H1 (cell line): ENCODE results near the gene OR4Q2. TPM values are rescaled to one million over a fixed set of nuclear protein-coding genes. Genes with fewer than 3 reads are reported as not detected.

Experiments
- CTCF ChIA-PET: fragments of 300-600 bp; sonication (Branson Sonifier 250); formaldehyde crosslinking; loops from one replicate; lab custom pipeline; 2021; ENCODE audit not compliant: partially characterized antibody; lab: Charles Lee
- POLR2A ChIA-PET: fragments of 300-600 bp; sonication (Branson Sonifier 250); formaldehyde crosslinking; loops from one replicate; lab custom pipeline; 2021; ENCODE audit warnings: inconsistent platforms; ENCODE audit not compliant: partially characterized antibody; lab: Charles Lee
- DNase-seq, 2 experiments: peaks; one replicate each; pipeline versions ENCODE4 v3.0.0 to v3.0.0-alpha.2; 2010 to 2022; ENCODE audit warnings: low spot score in 2 of 2, low read depth in 1 of 2, mixed read lengths in 1 of 2
- FAIRE-seq: peaks from 2 replicates; lab custom pipeline; 2011; peaks lifted over from hg19 to GRCh38; lab: Jason Lieb, UNC
- H2AFZ ChIP-seq: 2 replicates; pipeline ENCODE4 v1.8.1; 2012; ENCODE audit warnings: low read length, inconsistent platforms
- H2AK5ac ChIP-seq: 2 replicates; pipeline ENCODE4 v1.6.1; 2013; ENCODE audit warnings: low read depth, low read length
- H2BK120ac ChIP-seq: replicated peaks from 2 replicates; pipeline ENCODE3; 2013; ENCODE audit warnings: low read depth, low read length, inconsistent platforms
- H2BK12ac ChIP-seq: 2 replicates; pipeline ENCODE4 v1.6.1; 2013; ENCODE audit warnings: low read depth, low read length
- H2BK15ac ChIP-seq: 2 replicates; pipeline ENCODE4 v1.6.1; 2013; ENCODE audit warnings: low read length
- H2BK20ac ChIP-seq: 2 replicates; pipeline ENCODE4 v1.6.1; 2013; ENCODE audit warnings: low read length
- H2BK5ac ChIP-seq: 2 replicates; pipeline ENCODE4 v1.6.1; 2013; ENCODE audit warnings: low read depth, low read length
- H3K14ac ChIP-seq: 2 replicates; pipeline ENCODE4 v1.6.1; 2013; ENCODE audit warnings: inconsistent platforms; ENCODE audit not compliant: insufficient read length
- H3K18ac ChIP-seq: 2 replicates; pipeline ENCODE4 v1.6.1; 2013; ENCODE audit warnings: low read length; ENCODE audit errors: extremely low read depth
- H3K23ac ChIP-seq: 2 replicates; pipeline ENCODE4 v1.6.1; 2013; ENCODE audit warnings: inconsistent platforms; ENCODE audit not compliant: insufficient read length
- H3K23me2 ChIP-seq: 2 replicates; pipeline ENCODE4 v1.6.1; 2013; ENCODE audit warnings: low read depth, low read length
- H3K27ac ChIP-seq: 2 replicates; pipeline ENCODE4 v1.6.1; 2011; ENCODE audit warnings: low read depth, low read length, inconsistent platforms
- H3K27me3 ChIP-seq, 4 experiments: replicated peaks in 1 of 4; 1 replicate in 1 of 4; 2 replicates in 3 of 4; pipeline versions ENCODE4 v1.6.1 to v1.8.1; 2011 to 2013; ENCODE audit warnings: low read length in 3 of 4, mild to moderate bottlenecking in 3 of 4, inconsistent platforms in 2 of 4, mixed read lengths in 2 of 4, moderate library complexity in 1 of 4; ENCODE audit not compliant: control insufficient read depth in 3 of 4, insufficient read depth in 3 of 4; ENCODE audit errors: extremely low read depth in 1 of 4
- H3K36me3 ChIP-seq, 4 experiments: 2 replicates each; pipeline versions ENCODE4 v1.6.1 to v1.8.1; 2011 to 2013; ENCODE audit warnings: mild to moderate bottlenecking in 4 of 4, low read length in 3 of 4, moderate library complexity in 2 of 4, control low read depth in 1 of 4, inconsistent platforms in 1 of 4; ENCODE audit not compliant: insufficient read depth in 4 of 4, control insufficient read depth in 2 of 4
- H3K4ac ChIP-seq: replicated peaks from 2 replicates; pipeline ENCODE3; 2013; ENCODE audit warnings: low read length, low read depth, mixed read lengths, inconsistent platforms; ENCODE audit not compliant: insufficient read length
- H3K4me1 ChIP-seq, 4 experiments: replicated peaks in 1 of 4; 1 replicate in 1 of 4; 2 replicates in 3 of 4; pipeline versions ENCODE4 v1.6.1 to v1.8.1; 2011 to 2013; ENCODE audit warnings: low read length in 3 of 4, inconsistent platforms in 2 of 4, mixed read lengths in 1 of 4; ENCODE audit not compliant: insufficient read depth in 4 of 4, control insufficient read depth in 3 of 4
- H3K4me2 ChIP-seq, 2 experiments: 2 replicates each; pipeline versions ENCODE4 v1.6.1 to v1.8.1; 2011 to 2013; ENCODE audit warnings: low read depth in 2 of 2, low read length in 2 of 2, control low read depth in 1 of 2, inconsistent platforms in 1 of 2, mild to moderate bottlenecking in 1 of 2; ENCODE audit not compliant: insufficient read depth in 1 of 2
- H3K4me3 ChIP-seq, 4 experiments: fragments of 200-600, 300-600 bp in 1 of 4; sonication (generic), shearing (Covaris generic), sonication (Bioruptor Twin) in 1 of 4; 2 replicates each; pipeline versions ENCODE4 v1.5.1 to v1.8.1; 2011 to 2016; ENCODE audit warnings: low read length in 4 of 4, low read depth in 3 of 4, control low read depth in 2 of 4, inconsistent platforms in 2 of 4, mild to moderate bottlenecking in 2 of 4, mixed read lengths in 1 of 4, moderate library complexity in 1 of 4; ENCODE audit not compliant: insufficient read depth in 2 of 4; ENCODE audit errors: extremely low read depth in 1 of 4
- H3K56ac ChIP-seq: replicated peaks from 2 replicates; pipeline ENCODE3; 2013; ENCODE audit warnings: low read depth, mild to moderate bottlenecking, mixed read lengths, low read length, inconsistent platforms; ENCODE audit not compliant: insufficient read length
- H3K79me1 ChIP-seq: 2 replicates; pipeline ENCODE4 v1.6.1; 2013; ENCODE audit warnings: low read depth, low read length, control low read depth
- H3K79me2 ChIP-seq, 2 experiments: 2 replicates each; pipeline versions ENCODE4 v1.6.1 to v1.8.1; 2012 to 2013; ENCODE audit warnings: low read length in 2 of 2, mild to moderate bottlenecking in 2 of 2, inconsistent platforms in 1 of 2; ENCODE audit not compliant: insufficient read depth in 2 of 2, control insufficient read depth in 1 of 2
- H3K9ac ChIP-seq, 4 experiments: replicated peaks in 1 of 4; 1 replicate in 1 of 4; 2 replicates in 3 of 4; pipeline versions ENCODE4 v1.6.1 to v1.8.1; 2011 to 2013; ENCODE audit warnings: low read depth in 3 of 4, low read length in 3 of 4, control low read depth in 2 of 4, mild to moderate bottlenecking in 2 of 4, moderate library complexity in 2 of 4, inconsistent platforms in 1 of 4; ENCODE audit errors: extremely low read depth in 1 of 4
- H3K9me3 ChIP-seq, 2 experiments: 2 replicates each; pipeline versions ENCODE4 v1.6.1 to v1.8.1; 2012 to 2013; ENCODE audit warnings: mild to moderate bottlenecking in 2 of 2, moderate library complexity in 2 of 2, control low read depth in 1 of 2, inconsistent platforms in 1 of 2, low read depth in 1 of 2, low read length in 1 of 2, mixed read lengths in 1 of 2; ENCODE audit not compliant: insufficient read depth in 2 of 2
- H4K20me1 ChIP-seq, 2 experiments: replicated peaks in 1 of 2; 2 replicates each; pipeline versions ENCODE3 to v1.8.1; 2011 to 2013; ENCODE audit warnings: inconsistent platforms in 2 of 2, low read length in 2 of 2, mild to moderate bottlenecking in 1 of 2; ENCODE audit not compliant: insufficient read depth in 2 of 2, control insufficient read depth in 1 of 2
- H4K5ac ChIP-seq: 2 replicates; pipeline ENCODE4 v1.6.1; 2013; ENCODE audit warnings: low read length, low read depth, mixed read lengths, inconsistent platforms; ENCODE audit not compliant: insufficient read length
- H4K8ac ChIP-seq: 2 replicates; pipeline ENCODE4 v1.8.0; 2013; ENCODE audit warnings: mild to moderate bottlenecking, moderate library complexity, low read length, inconsistent platforms; ENCODE audit not compliant: insufficient read depth; ENCODE audit errors: extremely low read depth
- H4K91ac ChIP-seq: replicated peaks from 2 replicates; pipeline ENCODE3; 2013; ENCODE audit warnings: low read length, mixed read lengths, inconsistent platforms; ENCODE audit not compliant: insufficient read length
- ASH2L ChIP-seq: fragments of 200-600, 300-600 bp; sonication (generic); IDR thresholded peaks from one replicate; pipeline ENCODE4 v1.7.1; 2017; ENCODE audit warnings: low read length
- BCL11A ChIP-seq, 2 experiments: IDR thresholded peaks; one replicate each; pipeline ENCODE4 v1.6.1; 2011; ENCODE audit warnings: low read depth in 2 of 2, low read length in 2 of 2, mild to moderate bottlenecking in 2 of 2
- BRCA1 ChIP-seq: IDR thresholded peaks from 2 replicates; pipeline ENCODE4 v1.6.1; 2012; ENCODE audit warnings: low read depth, low read length, improper control_type of control experiment
- CTBP2 ChIP-seq: IDR thresholded peaks from 2 replicates; pipeline ENCODE4 v1.7.0; 2011; ENCODE audit warnings: borderline replicate concordance, mild to moderate bottlenecking, moderate library complexity, mixed read lengths, low read length; ENCODE audit not compliant: insufficient read depth, insufficient read length
- EZH2 ChIP-seq: fragments of 200-600 bp; sonication (generic); IDR thresholded peaks from 2 replicates; pipeline ENCODE4 v1.7.1; 2012; ENCODE audit warnings: low read depth, mild to moderate bottlenecking, moderate library complexity, low read length, inconsistent platforms; ENCODE audit not compliant: severe bottlenecking
- GTF2F1 ChIP-seq: IDR thresholded peaks from 2 replicates; pipeline ENCODE4 v1.6.1; 2012; ENCODE audit warnings: low read depth, low read length, improper control_type of control experiment, borderline replicate concordance
- KDM1A ChIP-seq: fragments of 200-600, 300-600 bp; sonication (generic); IDR thresholded peaks from 2 replicates; pipeline ENCODE4 v1.7.1; 2016; ENCODE audit warnings: mild to moderate bottlenecking, low read length, borderline replicate concordance
- NRF1 ChIP-seq: IDR thresholded peaks from 2 replicates; pipeline ENCODE4 v1.6.1; 2011; ENCODE audit warnings: mild to moderate bottlenecking, low read depth, low read length, improper control_type of control experiment
- PHF8 ChIP-seq: fragments of 200-600 bp; sonication (generic); conservative IDR thresholded peaks from 2 replicates; pipeline ENCODE4 v1.7.1; 2012; ENCODE audit warnings: low read depth, mild to moderate bottlenecking, inconsistent platforms, low read length, moderate library complexity
- RBBP5 ChIP-seq: IDR thresholded peaks from 2 replicates; pipeline ENCODE4 v1.7.1; 2012; ENCODE audit warnings: low read depth, mild to moderate bottlenecking, inconsistent platforms, low read length, moderate library complexity, borderline replicate concordance
- SAP30 ChIP-seq: fragments of 300-600 bp; sonication (generic); IDR thresholded peaks from 2 replicates; pipeline ENCODE4 v1.7.1; 2012; ENCODE audit warnings: low read length, moderate library complexity, mild to moderate bottlenecking, inconsistent platforms; ENCODE audit not compliant: insufficient read depth, insufficient replicate concordance
- SIRT6 ChIP-seq: IDR thresholded peaks from one replicate; pipeline ENCODE4 v1.7.1; 2012; ENCODE audit warnings: low read length, inconsistent platforms
- SUZ12 ChIP-seq: fragments of 200-600 bp; sonication (generic); IDR thresholded peaks from 2 replicates; pipeline ENCODE4 v1.6.1; 2012; ENCODE audit warnings: mild to moderate bottlenecking, inconsistent platforms, low read length, moderate library complexity, mixed read lengths
- WGBS, 2 experiments: shearing (Covaris generic) in 1 of 2; methylation state at CpG; one replicate each; pipeline versions ENCODE4 v1.1.6 to v1.1.7; 2013 to 2015; ENCODE audit warnings: low lambda C conversion rate in 2 of 2, mixed read lengths in 2 of 2, inconsistent platforms in 1 of 2, low coverage in 1 of 2, missing lambda C conversion rate in 1 of 2; ENCODE audit not compliant: insufficient replicate concordance in 2 of 2, insufficient coverage in 1 of 2, insufficient read length in 1 of 2; ENCODE audit errors: extremely low coverage in 1 of 2, missing lambda C conversion rate in 1 of 2; 5-methylcytosine and 5-hydroxymethylcytosine counted together
- polyA plus RNA-seq, 7 experiments: library from polyadenylated mRNA; depleted of rRNA in 3 of 7; stranded (reverse) in 5 of 7; unstranded in 2 of 7; fragments of >200 nt in 5 of 7; fragments of 200-250 nt in 2 of 7; gene quantifications; 1 replicate in 5 of 7; 2 replicates in 1 of 7; 4 replicates in 1 of 7; pipeline versions ENCODE4 v1.2.1 to v1.2.3, GENCODE V29; 2011 to 2013; ENCODE audit warnings: missing spikeins in 2 of 7, mixed read lengths in 2 of 7
- total RNA-seq: library from RNA; stranded (reverse); fragmentation: NEBNext Ultra II Directional; extraction: Animal tissue kit (Norgen Biotek cat#: 25700); gene quantifications from 2 replicates; pipeline ENCODE4 v1.2.1, GENCODE V29; 2021
- TF ChIP-seq, protein P1 (sequence below): IDR thresholded peaks from 2 replicates; pipeline ENCODE4 v1.6.1; 2011; ENCODE audit warnings: low read length, improper control_type of control experiment

The OR4Q2 gene
- total and polyA plus RNA-seq, 2 of the 8 experiments (the other 6 are each of a cell fraction or from before 2014, with no cell fraction given) = not detected

GRCh38 chr14:20048202-20048601 is 46.2 kb downstream of the OR4Q2 start:
- no peak overlapping the region for H2BK12ac ChIP-seq
- H3K23me2 ChIP-seq = no peaks in the 10 kb centered on the region
- no peak overlapping the region for H4K91ac ChIP-seq
- no peaks in the 10 kb centered on the region for H3K79me1 ChIP-seq
- 37% methylated on average over 1 of the region's 1 CpG; no CpG with 5 or more reads in 1 of the 2 experiments for WGBS, 2 experiments
- H3K4me3 ChIP-seq = no peak overlapping the region
- H3K9ac ChIP-seq = no peak overlapping the region
- no peak overlapping the region for H3K14ac ChIP-seq
- no peak overlapping the region for H3K23ac ChIP-seq
- peaks cover 63 to 66% of the 10 kb centered on the region in 2 experiments for H3K9me3 ChIP-seq
- FAIRE-seq = no peak
- H2AK5ac ChIP-seq = no peak overlapping the region
- H3K27ac ChIP-seq = no peak overlapping the region
- H3K27me3 ChIP-seq = no peaks in the 10 kb centered on the region
- H3K79me2 ChIP-seq = no peaks in the 10 kb centered on the region
- POLR2A ChIA-PET = no interaction called here
- H3K4ac ChIP-seq = no peak overlapping the region
- H2AFZ ChIP-seq = no peak overlapping the region
- no peak overlapping the region for H2BK15ac ChIP-seq
- H3K56ac ChIP-seq = no peak overlapping the region
- no peak overlapping the region for H3K18ac ChIP-seq
- no peak overlapping the region for H2BK120ac ChIP-seq
- CTCF ChIA-PET = no interaction called here
- H3K4me1 ChIP-seq = no peaks in the 10 kb centered on the region
- no peak overlapping the region for H2BK5ac ChIP-seq
- no peak overlapping the region for H2BK20ac ChIP-seq
- H4K20me1 ChIP-seq = no peaks in the 10 kb centered on the region
- no peak for DNase-seq
- H3K36me3 ChIP-seq = no peaks in the 10 kb centered on the region
- H3K4me2 ChIP-seq = no peak overlapping the region
- no peak overlapping the region for H4K5ac ChIP-seq
- H4K8ac ChIP-seq = no peak overlapping the region
- TF ChIP-seq BRCA1 = no peak
- no peak for TF ChIP-seq KDM1A
- TF ChIP-seq PHF8 = no peak
- TF ChIP-seq BCL11A (IDR thresholded peaks at IDR 0.05; ENCODE audit: low read depth in 2 of 2, low read length in 2 of 2) = no peak
- no peak for TF ChIP-seq NRF1
- TF ChIP-seq, protein P1, sequence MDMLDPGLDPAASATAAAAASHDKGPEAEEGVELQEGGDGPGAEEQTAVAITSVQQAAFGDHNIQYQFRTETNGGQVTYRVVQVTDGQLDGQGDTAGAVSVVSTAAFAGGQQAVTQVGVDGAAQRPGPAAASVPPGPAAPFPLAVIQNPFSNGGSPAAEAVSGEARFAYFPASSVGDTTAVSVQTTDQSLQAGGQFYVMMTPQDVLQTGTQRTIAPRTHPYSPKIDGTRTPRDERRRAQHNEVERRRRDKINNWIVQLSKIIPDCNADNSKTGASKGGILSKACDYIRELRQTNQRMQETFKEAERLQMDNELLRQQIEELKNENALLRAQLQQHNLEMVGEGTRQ = no peak
- no peak for TF ChIP-seq SIRT6
- TF ChIP-seq CTBP2 = no peak
- no peak for TF ChIP-seq EZH2
- no peak for TF ChIP-seq GTF2F1
- TF ChIP-seq SAP30 = no peak
- no peak for TF ChIP-seq ASH2L
- no peak for TF ChIP-seq RBBP5
- no peak for TF ChIP-seq SUZ12
